Upper lobe of right lung (tissue), 1 donor: ENCODE results near the gene EPS8L3. TPM values are rescaled to one million over a fixed set of nuclear protein-coding genes. Genes with fewer than 3 reads are reported as not detected.

Source experiments
- ATAC-seq: fragments of 200-7000 bp; cut with Tn5 transposase; one replicate; pipeline ENCODE4 v1.9.1; 2020; ENCODE audit warnings: mild to moderate bottlenecking, moderate library complexity
- DNase-seq: peaks from one replicate; pipeline ENCODE4 v3.0.0-alpha.2; 2020
- H3K27ac ChIP-seq: fragments of 200-600 bp; one replicate; pipeline ENCODE4 v1.8.0; 2022
- H3K27me3 ChIP-seq: fragments of 200-600 bp; one replicate; pipeline ENCODE4 v1.8.0; 2022; ENCODE audit warnings: mild to moderate bottlenecking
- H3K36me3 ChIP-seq: fragments of 200-600 bp; one replicate; pipeline ENCODE4 v1.8.0; 2022
- H3K4me1 ChIP-seq: fragments of 200-600 bp; one replicate; pipeline ENCODE4 v1.8.0; 2022
- H3K4me3 ChIP-seq: fragments of 200-600 bp; one replicate; pipeline ENCODE4 v1.8.0; 2022; ENCODE audit warnings: mild to moderate bottlenecking
- H3K9me3 ChIP-seq: fragments of 200-600 bp; one replicate; pipeline ENCODE4 v1.8.0; 2022
- intact Hi-C: fragments of 100-400 bp; cut with DNase I; formaldehyde crosslinking; loops from one replicate; pipeline ENCODE4 v1.11.0; 2022
- total RNA-seq: library from RNA; stranded (reverse); fragmentation: NEBNext Ultra II Directional; extraction: Animal tissue kit (Norgen Biotek cat#: 25700); gene quantifications from one replicate; pipeline ENCODE4 v1.2.1, GENCODE V29; 2021
- TF ChIP-seq, protein P1 (sequence below): fragments of 200-600 bp; IDR thresholded peaks from one replicate; pipeline ENCODE4 v1.8.0; 2022; ENCODE audit warnings: antibody characterized with exemption
- donor health status: DM: no; HTN: yes; CAD: no; lungs with severe emphysema.

Gene EPS8L3
- total RNA-seq, 1 donor from 2014 or later = not detected

GRCh38 chr1:109761227-109762038 lies 2.3 kb downstream of the EPS8L3 start:
- intact Hi-C loops = no loop called here
- Histone ChIP-seq H3K27ac (no peak overlapping the region), H3K27me3 (no peaks in the 10 kb centered on the region), H3K9me3 (no peaks in the 10 kb centered on the region), H3K4me1 (peaks cover 8% of the 10 kb centered on the region), H3K4me3 (no peak overlapping the region), H3K36me3 (no peaks in the 10 kb centered on the region)
- DNase-seq (peak; percentile 55), ATAC-seq (no peak)
- TF ChIP-seq, protein P1, sequence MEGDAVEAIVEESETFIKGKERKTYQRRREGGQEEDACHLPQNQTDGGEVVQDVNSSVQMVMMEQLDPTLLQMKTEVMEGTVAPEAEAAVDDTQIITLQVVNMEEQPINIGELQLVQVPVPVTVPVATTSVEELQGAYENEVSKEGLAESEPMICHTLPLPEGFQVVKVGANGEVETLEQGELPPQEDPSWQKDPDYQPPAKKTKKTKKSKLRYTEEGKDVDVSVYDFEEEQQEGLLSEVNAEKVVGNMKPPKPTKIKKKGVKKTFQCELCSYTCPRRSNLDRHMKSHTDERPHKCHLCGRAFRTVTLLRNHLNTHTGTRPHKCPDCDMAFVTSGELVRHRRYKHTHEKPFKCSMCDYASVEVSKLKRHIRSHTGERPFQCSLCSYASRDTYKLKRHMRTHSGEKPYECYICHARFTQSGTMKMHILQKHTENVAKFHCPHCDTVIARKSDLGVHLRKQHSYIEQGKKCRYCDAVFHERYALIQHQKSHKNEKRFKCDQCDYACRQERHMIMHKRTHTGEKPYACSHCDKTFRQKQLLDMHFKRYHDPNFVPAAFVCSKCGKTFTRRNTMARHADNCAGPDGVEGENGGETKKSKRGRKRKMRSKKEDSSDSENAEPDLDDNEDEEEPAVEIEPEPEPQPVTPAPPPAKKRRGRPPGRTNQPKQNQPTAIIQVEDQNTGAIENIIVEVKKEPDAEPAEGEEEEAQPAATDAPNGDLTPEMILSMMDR = no peak

DNA sequence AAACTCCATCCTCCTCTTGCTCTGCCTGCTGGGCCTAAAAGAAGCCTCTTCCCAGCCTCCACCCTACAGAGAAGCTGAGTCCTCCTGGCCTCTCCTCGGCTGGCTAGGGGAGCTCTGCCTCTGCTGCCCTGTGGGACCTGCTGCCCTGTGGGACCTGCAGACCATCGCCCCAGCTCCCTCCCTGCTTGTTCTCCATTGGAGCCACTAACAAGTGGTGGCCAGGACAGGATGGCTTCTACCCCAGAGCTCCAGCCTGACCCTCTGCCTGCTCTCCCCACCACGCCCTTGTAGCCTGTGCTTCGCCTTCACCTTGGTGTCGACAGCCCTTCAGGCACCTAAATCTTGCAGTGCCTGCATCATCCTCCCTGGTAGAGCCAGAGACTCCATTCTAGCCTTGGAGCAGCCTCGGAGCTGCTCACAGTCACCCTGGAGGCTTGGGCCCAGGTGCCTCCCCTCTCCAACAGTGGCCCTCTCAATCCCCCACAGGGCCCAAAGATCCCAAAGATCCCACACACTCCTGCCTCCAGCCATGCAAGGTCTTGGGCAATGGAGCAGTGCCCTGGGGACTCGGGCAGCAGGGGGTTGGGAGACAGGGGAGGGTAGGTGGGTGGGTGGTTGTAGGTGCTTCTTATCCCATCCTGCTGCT lies 3.0 kb downstream of the EPS8L3 start:
- TF ChIP-seq, protein P1 = no peak
- intact Hi-C loops = no loop called here
- DNase-seq (peak; percentile 56), ATAC-seq (no peak)
- H3K27me3 ChIP-seq = no peaks in the 10 kb centered on the region
- no peaks in the 10 kb centered on the region for H3K36me3 ChIP-seq
- H3K4me3 ChIP-seq = no peak overlapping the region
- H3K9me3 ChIP-seq = no peaks in the 10 kb centered on the region
- H3K4me1 ChIP-seq = peaks cover 8% of the 10 kb centered on the region
- H3K27ac ChIP-seq = no peak overlapping the region

DNA sequence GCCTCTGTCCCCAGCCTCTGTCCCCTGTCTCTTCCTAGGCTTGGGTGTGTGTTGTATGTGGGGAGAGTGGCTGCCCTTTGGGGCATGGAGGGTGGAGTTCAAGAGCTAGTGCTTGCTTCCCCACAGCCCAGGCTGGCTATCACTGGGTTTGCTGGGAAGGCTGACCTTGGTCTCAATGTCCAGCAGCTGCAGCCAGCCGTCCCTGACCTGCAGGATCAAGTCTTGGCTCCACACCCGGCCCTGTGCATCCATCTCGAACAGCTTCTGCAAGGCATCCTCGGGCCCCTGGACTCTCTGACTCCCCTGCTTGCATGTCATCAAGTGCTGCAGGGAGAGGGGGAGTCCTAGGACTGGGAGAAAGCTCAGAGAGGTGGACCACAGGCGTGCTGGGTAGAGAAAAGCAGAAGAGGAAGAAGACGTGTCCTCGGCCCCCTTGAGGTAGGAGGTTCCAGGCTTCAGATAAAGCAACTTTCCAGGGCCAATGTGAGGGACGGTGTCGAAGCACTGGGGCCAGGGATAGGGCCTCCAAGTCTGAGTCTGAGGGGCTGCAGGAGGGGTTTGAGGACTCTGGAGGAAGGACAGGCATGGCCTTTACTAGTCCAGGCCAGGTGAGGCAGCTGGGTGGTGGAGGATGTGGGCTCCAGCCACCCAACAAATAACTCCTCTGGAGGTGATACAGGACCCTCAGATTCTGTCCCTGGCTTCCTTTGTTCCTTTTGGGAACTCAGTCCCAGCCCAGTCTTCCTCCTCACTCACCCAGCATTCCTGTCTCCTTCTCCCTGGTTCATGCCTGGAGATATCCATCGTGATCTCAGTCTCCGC lies 4.0 kb downstream of the EPS8L3 start:
- H3K27me3 ChIP-seq = no peaks in the 10 kb centered on the region
- intact Hi-C loops = no loop called here
- peaks cover 8% of the 10 kb centered on the region for H3K4me1 ChIP-seq
- no peaks in the 10 kb centered on the region for H3K9me3 ChIP-seq
- H3K27ac ChIP-seq = no peak overlapping the region
- no peaks in the 10 kb centered on the region for H3K36me3 ChIP-seq
- ATAC-seq = no peak
- peak; percentile 57 for DNase-seq
- TF ChIP-seq, protein P1 = no peak
- no peak overlapping the region for H3K4me3 ChIP-seq

DNA sequence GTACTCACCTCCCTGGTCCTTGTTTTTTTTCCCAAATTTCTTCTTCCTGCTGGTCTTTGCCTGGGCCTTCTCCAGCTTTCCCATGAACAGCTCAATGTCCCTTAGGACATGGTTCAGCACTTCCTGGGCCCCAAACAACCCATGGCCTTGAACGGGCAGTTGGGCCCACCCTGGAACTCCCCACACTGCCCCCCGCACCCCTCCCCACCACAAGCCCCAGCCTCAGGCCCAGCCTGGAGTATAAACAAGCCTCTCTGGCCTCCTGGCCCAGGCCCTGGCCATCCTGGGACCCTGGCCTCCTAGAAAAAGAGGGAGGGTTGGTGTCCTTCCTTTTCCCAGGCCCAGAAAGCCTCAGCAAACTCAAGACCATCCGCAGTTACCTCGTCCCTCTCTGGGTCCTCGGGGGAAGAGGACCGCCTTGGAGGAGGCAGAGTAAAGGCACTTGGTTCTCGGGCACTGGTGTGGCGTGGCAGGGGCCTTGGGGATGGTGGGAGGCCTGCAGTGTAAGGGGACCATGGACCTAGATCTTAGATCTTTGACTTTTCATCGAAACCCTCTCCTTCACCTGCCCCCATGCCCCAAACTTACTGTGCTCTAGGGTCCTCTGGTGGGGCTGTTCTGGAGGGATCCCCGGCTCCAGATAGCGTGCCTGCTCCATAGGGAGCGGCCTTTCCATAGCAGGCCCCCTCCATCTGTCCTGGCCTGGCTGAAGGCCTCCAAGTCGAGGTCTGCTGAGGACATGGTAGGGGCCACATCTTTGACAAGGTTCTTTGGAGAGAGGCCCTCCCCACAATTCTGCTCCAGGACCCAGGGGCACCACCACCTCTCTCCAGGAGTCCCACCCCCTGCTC lies 5.6 kb downstream of the EPS8L3 start:
- intact Hi-C loops = no loop called here
- Histone ChIP-seq H3K9me3 (no peaks in the 10 kb centered on the region), H3K36me3 (no peaks in the 10 kb centered on the region), H3K4me3 (no peak overlapping the region), H3K27ac (no peak overlapping the region), H3K4me1 (peaks cover 4% of the 10 kb centered on the region), H3K27me3 (no peaks in the 10 kb centered on the region)
- ATAC-seq = no peak
- DNase-seq = peak; percentile 45
- TF ChIP-seq, protein P1 = no peak
